HFFc6 (cell line): ENCODE measurements around the gene MTERF4. TPM values are rescaled to one million over a fixed set of nuclear protein-coding genes. Genes with fewer than 3 reads are reported as not detected.

Experiments
- DNase-seq: peaks from one replicate; pipeline ENCODE4 v3.0.0-alpha.2; 2018
- H3K27ac Mint-ChIP-seq: 2 replicates; pipeline ENCODE4 v1.8.0; 2020; ENCODE audit warnings: mild to moderate bottlenecking, mixed read lengths
- H3K27me3 Mint-ChIP-seq: 2 replicates; pipeline ENCODE4 v1.8.0; 2021; ENCODE audit warnings: mild to moderate bottlenecking, moderate library complexity, mixed read lengths; ENCODE audit not compliant: insufficient read depth
- H3K36me3 Mint-ChIP-seq: 2 replicates; pipeline ENCODE4 v1.8.0; 2021; ENCODE audit warnings: low read depth, mixed read lengths
- H3K4me1 Mint-ChIP-seq: 2 replicates; pipeline ENCODE4 v1.8.0; 2020; ENCODE audit warnings: low read depth, mixed read lengths
- H3K4me3 Mint-ChIP-seq: 2 replicates; pipeline ENCODE4 v1.8.0; 2020; ENCODE audit warnings: mild to moderate bottlenecking, moderate library complexity, mixed read lengths
- H3K9me3 Mint-ChIP-seq: 2 replicates; pipeline ENCODE4 v1.8.0; 2020; ENCODE audit warnings: mild to moderate bottlenecking, mixed read lengths
- total RNA-seq, 6 experiments: library from RNA; stranded (reverse); fragmentation: NEBNext Ultra II Directional; extraction: Animal tissue kit (Norgen Biotek cat#: 25700); gene quantifications; 2 replicates in 1 of 6; 3 replicates in 5 of 6; pipeline ENCODE4 v1.2.3, GENCODE V29; 2021
- TF ChIP-seq, protein P1 (sequence below): fragments of 200-600 bp; sonication (generic); IDR thresholded peaks from 2 replicates; pipeline ENCODE4 v1.5.0; 2021; ENCODE audit warnings: antibody characterized with exemption, mild to moderate bottlenecking

The MTERF4 gene
- total RNA-seq, 6 experiments from 2014 or later, result 17.2 to 20.6 (median 17.9) TPM

DNA sequence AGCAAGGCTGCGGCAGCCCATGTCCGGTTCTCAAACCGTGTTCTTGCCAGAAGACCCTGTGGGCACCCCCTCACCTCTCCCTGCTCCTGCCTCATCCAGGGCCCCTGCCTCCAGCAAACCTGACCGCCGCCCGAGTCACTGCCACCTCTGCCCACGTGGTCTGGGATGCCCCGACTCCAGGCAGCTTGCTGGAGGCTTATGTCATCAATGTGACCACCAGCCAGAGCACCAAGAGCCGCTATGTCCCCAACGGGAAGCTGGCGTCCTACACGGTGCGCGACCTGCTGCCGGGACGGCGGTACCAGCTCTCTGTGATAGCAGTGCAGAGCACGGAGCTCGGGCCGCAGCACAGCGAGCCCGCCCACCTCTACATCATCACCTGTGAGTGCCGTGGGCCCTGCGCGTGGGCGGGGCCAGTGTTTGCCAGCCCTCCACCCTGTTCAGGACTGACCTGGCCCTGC, 32.2 kb downstream of the MTERF4 start:
- Mint-ChIP-seq H3K27me3 (peaks cover 24% of the 10 kb centered on the region), H3K27ac (no peak overlapping the region), H3K4me3 (no peak overlapping the region), H3K4me1 (no peaks in the 10 kb centered on the region), H3K36me3 (no peaks in the 10 kb centered on the region), H3K9me3 (no peaks in the 10 kb centered on the region)
- TF ChIP-seq, protein P1, sequence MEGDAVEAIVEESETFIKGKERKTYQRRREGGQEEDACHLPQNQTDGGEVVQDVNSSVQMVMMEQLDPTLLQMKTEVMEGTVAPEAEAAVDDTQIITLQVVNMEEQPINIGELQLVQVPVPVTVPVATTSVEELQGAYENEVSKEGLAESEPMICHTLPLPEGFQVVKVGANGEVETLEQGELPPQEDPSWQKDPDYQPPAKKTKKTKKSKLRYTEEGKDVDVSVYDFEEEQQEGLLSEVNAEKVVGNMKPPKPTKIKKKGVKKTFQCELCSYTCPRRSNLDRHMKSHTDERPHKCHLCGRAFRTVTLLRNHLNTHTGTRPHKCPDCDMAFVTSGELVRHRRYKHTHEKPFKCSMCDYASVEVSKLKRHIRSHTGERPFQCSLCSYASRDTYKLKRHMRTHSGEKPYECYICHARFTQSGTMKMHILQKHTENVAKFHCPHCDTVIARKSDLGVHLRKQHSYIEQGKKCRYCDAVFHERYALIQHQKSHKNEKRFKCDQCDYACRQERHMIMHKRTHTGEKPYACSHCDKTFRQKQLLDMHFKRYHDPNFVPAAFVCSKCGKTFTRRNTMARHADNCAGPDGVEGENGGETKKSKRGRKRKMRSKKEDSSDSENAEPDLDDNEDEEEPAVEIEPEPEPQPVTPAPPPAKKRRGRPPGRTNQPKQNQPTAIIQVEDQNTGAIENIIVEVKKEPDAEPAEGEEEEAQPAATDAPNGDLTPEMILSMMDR, result no peak
- no peak for DNase-seq

DNA sequence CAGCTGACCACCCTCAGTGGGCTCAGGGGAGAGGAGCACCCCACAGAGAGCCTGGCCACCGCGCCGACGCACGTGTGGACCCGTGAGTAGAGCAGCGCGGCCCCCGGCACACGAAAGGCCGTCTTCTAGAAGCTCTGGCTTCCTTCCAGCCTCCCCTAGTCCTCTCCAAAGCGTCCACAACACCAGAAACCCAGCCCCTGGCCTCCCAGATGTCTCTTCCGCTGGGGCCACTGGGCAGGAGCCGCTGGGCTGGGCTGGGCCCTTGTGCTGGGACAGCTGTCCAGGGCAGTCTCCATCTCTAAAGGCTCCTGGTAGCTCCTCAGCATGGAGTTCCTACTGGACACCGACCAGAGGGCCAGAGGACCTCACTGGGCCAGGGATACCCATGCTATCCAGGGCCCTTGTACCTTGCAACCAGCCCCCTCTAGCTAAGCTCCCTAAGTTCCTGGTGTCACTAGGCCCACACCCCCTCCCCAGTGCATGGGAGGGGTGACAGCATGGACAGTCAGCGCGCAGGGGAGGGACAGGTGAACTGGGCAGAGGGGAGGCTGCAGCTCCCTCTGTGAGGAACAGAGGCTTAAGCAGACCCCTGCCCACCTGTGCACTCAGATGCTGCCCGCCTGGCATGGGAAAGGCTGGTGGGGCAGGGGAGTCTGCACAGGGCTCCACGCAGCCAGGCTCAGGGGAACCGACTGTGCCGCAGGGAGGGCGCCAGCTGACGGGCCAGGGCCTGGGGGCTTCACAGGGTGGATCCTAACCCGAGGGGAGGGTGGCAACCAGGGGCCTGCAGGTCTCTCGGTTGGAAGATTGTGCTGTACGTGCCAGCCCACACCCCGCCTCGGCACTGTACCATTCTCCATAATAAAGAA, 32.9 kb downstream of the MTERF4 start:
- Mint-ChIP-seq H3K27ac (no peak overlapping the region), H3K4me3 (no peak overlapping the region), H3K27me3 (peaks cover 23% of the 10 kb centered on the region), H3K4me1 (no peaks in the 10 kb centered on the region), H3K36me3 (no peaks in the 10 kb centered on the region), H3K9me3 (no peaks in the 10 kb centered on the region)
- TF ChIP-seq, protein P1, result no peak
- DNase-seq, result no peak

DNA sequence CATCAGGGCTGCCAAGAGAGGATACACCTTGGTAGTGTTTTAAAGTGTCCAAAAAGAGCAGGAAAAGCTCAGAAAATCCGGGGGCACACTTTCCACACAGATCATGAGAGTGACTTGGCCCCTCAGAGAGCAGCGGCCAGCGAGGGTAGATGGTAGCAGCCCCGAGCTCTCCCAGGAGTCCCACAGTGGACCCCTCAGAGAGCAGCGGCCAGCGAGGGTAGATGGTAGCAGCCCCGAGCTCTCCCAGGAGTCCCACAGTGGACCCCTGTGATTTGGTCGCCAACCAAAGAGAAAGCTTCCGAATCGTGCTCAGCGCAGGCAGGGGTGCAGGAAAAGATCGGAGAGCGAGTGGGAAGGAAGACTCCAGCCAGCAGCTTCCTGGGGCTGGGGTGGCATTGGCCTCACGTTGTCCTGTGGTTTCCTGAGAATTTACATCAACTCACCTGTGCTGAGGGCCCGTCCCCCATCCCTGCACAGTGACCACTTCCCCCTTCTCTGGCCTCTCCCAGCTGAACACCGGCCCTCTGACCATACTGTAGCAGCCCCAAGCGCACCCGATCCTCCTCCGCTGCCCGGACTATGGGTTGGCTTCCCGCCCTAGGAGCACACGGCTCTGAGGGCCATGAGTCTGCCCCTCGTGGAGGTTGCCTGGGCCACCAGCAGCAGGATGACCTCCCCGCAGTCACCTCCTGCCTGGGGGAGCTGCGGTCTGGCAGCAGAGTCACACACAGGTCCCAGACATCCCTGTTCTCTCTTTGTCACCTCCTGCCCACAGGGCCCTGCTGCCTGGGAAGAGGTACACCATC, 33.7 kb downstream of the MTERF4 start:
- Mint-ChIP-seq H3K4me1 (no peaks in the 10 kb centered on the region), H3K36me3 (no peaks in the 10 kb centered on the region), H3K27ac (no peak overlapping the region), H3K4me3 (no peak overlapping the region), H3K9me3 (no peaks in the 10 kb centered on the region), H3K27me3 (peaks cover 19% of the 10 kb centered on the region)
- TF ChIP-seq, protein P1, result no peak
- DNase-seq, result no peak

DNA sequence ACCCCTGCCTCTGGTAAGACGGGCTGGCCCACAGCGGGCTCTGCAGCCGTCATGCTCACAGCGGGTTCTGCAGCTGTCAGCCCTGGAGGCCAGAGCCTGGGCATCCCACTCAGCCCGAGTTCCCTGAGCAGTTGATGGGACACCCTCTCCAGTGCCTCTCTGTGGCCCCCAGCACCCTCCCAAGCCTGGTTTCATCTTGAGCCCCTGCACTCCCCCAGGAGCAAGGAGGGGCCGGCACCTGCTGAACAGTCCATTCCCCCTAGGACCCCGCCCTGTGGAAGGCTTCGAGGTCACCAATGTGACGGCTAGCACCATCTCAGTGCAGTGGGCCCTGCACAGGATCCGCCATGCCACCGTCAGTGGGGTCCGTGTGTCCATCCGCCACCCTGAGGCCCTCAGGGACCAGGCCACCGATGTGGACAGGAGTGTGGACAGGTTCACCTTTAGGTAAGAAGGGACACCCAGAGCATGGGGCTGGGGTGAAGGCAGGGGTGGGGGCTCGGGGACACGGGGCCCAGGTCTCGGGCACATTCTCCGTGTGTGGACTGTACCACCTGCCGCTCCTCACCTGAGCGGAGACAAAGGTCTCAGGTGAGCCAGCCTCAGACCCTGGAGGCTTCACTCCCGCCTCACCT, 34.5 kb downstream of the MTERF4 start:
- Mint-ChIP-seq H3K27me3 (peaks cover 17% of the 10 kb centered on the region), H3K4me1 (no peaks in the 10 kb centered on the region), H3K4me3 (no peak overlapping the region), H3K27ac (no peak overlapping the region), H3K9me3 (no peaks in the 10 kb centered on the region), H3K36me3 (no peaks in the 10 kb centered on the region)
- TF ChIP-seq, protein P1, result no peak
- DNase-seq, result no peak

DNA sequence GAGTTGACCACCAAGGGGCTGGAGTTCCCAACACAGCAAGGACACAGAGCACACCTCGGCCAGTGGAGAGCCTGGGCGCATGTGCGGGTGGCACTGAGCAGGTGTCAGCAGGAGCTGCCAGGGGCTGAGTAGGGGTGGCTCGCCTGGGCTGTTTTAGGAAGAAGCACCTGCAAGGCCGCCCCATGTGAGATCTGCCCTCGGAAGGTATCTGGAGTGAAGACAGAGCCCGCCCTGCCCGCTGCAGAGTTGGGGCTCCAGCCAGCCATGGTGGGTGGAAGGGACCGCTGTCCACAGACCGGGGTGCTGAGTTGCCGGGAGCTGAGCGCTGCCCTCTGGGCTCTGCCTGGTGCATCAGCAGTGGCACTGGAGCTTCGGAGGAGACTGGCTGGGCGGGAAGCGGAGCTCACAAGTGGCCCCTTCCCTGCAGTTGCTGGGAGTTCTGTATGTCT, 35.2 kb downstream of the MTERF4 start:
- Mint-ChIP-seq H3K36me3 (no peaks in the 10 kb centered on the region), H3K27ac (no peak overlapping the region), H3K9me3 (no peaks in the 10 kb centered on the region), H3K4me1 (no peaks in the 10 kb centered on the region), H3K27me3 (peaks cover 12% of the 10 kb centered on the region), H3K4me3 (no peak overlapping the region)
- TF ChIP-seq, protein P1, result peak; percentile 15; the same call in 1 of the 2 replicates
- no peak for DNase-seq
